Fibroblast of lung (primary cell): ENCODE data around the gene RSAD1. TPM values are rescaled to one million over a fixed set of nuclear protein-coding genes. Genes with fewer than 3 reads are reported as not detected.
A peak's percentile ranks its signal among the peaks of the same experiment; 100 is the strongest.

Experiments
- DNase-seq, 2 donors: peaks; one replicate each; pipeline versions ENCODE4 v3.0.0 to v3.0.0-alpha.2; 2010; ENCODE audit warnings: low read depth in 2 of 2
- H2AFZ ChIP-seq: 2 replicates; pipeline ENCODE4 v1.5.1; 2012; ENCODE audit warnings: low read length, control low read depth, inconsistent platforms
- H3K27ac ChIP-seq: 2 replicates; pipeline ENCODE4 v1.5.1; 2011; ENCODE audit warnings: low read length, control low read depth; ENCODE audit not compliant: insufficient read depth
- H3K27me3 ChIP-seq: 2 replicates; pipeline ENCODE4 v1.5.1; 2011; ENCODE audit warnings: mild to moderate bottlenecking, low read length; ENCODE audit not compliant: control insufficient read depth, insufficient read depth
- H3K36me3 ChIP-seq: 2 replicates; pipeline ENCODE4 v1.5.1; 2011; ENCODE audit warnings: low read length; ENCODE audit not compliant: control insufficient read depth, insufficient read depth
- H3K4me1 ChIP-seq: 2 replicates; pipeline ENCODE4 v1.5.1; 2011; ENCODE audit warnings: low read length; ENCODE audit not compliant: control insufficient read depth, insufficient read depth; ENCODE audit errors: extremely low read depth
- H3K4me2 ChIP-seq: 2 replicates; pipeline ENCODE4 v1.5.1; 2011; ENCODE audit warnings: low read length, control low read depth; ENCODE audit not compliant: insufficient read depth; ENCODE audit errors: extremely low read depth
- H3K4me3 ChIP-seq, 4 experiments: fragments of 200-600 bp in 1 of 4; sonication (generic) in 1 of 4; replicated peaks in 1 of 4; 2 replicates each; pipeline ENCODE4 v1.5.1; 2011 to 2016; ENCODE audit warnings: low read length in 4 of 4, low read depth in 3 of 4, mild to moderate bottlenecking in 3 of 4, control low read depth in 2 of 4, inconsistent platforms in 1 of 4, mixed read lengths in 1 of 4; ENCODE audit not compliant: insufficient read depth in 1 of 4; ENCODE audit errors: control extremely low read depth in 1 of 4
- H3K79me2 ChIP-seq: 2 replicates; pipeline ENCODE4 v1.5.1; 2012; ENCODE audit warnings: mild to moderate bottlenecking, low read length, inconsistent platforms; ENCODE audit not compliant: control insufficient read depth, insufficient read depth
- H3K9ac ChIP-seq: 2 replicates; pipeline ENCODE4 v1.5.1; 2011; ENCODE audit warnings: mild to moderate bottlenecking, low read length, control low read depth; ENCODE audit not compliant: insufficient read depth
- H3K9me3 ChIP-seq: 2 replicates; pipeline ENCODE4 v1.5.1; 2012; ENCODE audit warnings: low read depth, low read length; ENCODE audit not compliant: control insufficient read depth, insufficient read depth
- H4K20me1 ChIP-seq: 2 replicates; pipeline ENCODE4 v1.5.1; 2011; ENCODE audit warnings: low read length; ENCODE audit not compliant: control insufficient read depth, insufficient read depth; ENCODE audit errors: extremely low read depth
- EZH2 ChIP-seq: IDR thresholded peaks from 2 replicates; pipeline ENCODE4 v1.5.1; 2012; ENCODE audit warnings: low read length, control low read depth, mild to moderate bottlenecking; ENCODE audit errors: missing control alignments
- polyA plus RNA-seq, 2 donors: library from polyadenylated mRNA; depleted of rRNA in 1 of 2; stranded (reverse) in 1 of 2; unstranded in 1 of 2; fragments of >200 nt; gene quantifications; 2 replicates each; pipeline ENCODE4 v1.2.1, GENCODE V29; 2011 to 2012; ENCODE audit warnings: missing spikeins in 1 of 2
- total RNA-seq: library from RNA; depleted of rRNA; stranded (reverse); fragments of >200 nt; gene quantifications from 2 replicates; pipeline ENCODE4 v1.2.1, GENCODE V29; 2014
- TF ChIP-seq, protein P1 (sequence below), 2 donors: IDR thresholded peaks in 1 of 2; conservative IDR thresholded peaks in 1 of 2; 1 replicate in 1 of 2; 2 replicates in 1 of 2; pipeline ENCODE4 v1.5.1; 2011 to 2012; ENCODE audit warnings: low read length in 2 of 2, control low read depth in 1 of 2, inconsistent platforms in 1 of 2, low read depth in 1 of 2, mild to moderate bottlenecking in 1 of 2

RSAD1 gene
- total and polyA plus RNA-seq, 2 donors (not counting 1 experiment from before 2014, with no cell fraction given) = 12.5 to 28.4 TPM

DNA sequence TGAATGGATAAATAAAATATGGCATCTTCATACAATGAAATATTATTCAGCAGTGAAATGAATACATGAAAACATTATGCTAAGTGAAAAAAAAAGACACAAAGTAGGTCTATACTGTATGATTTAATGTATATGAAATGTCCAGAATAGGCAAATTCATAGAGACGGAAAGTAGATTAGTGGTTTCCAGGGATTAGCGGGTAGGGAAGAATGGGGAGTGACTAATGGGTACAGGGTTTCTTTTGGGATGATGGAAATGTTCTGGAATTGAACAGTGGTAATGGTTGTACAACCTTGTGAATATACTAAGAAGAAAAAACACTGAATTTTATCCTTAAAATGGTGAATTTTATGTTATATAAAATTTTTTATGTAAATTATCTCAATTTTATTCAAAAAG lies 21.1 kb downstream of the RSAD1 start:
- H3K9me3 ChIP-seq = no peaks in the 10 kb centered on the region
- no peak overlapping the region for H3K9ac ChIP-seq
- no peaks in the 10 kb centered on the region for H3K79me2 ChIP-seq
- no peaks in the 10 kb centered on the region for H3K36me3 ChIP-seq
- H3K4me1 ChIP-seq = no peaks in the 10 kb centered on the region
- no peak for DNase-seq
- no peak overlapping the region for H2AFZ ChIP-seq
- no peak for TF ChIP-seq EZH2
- TF ChIP-seq, protein P1, sequence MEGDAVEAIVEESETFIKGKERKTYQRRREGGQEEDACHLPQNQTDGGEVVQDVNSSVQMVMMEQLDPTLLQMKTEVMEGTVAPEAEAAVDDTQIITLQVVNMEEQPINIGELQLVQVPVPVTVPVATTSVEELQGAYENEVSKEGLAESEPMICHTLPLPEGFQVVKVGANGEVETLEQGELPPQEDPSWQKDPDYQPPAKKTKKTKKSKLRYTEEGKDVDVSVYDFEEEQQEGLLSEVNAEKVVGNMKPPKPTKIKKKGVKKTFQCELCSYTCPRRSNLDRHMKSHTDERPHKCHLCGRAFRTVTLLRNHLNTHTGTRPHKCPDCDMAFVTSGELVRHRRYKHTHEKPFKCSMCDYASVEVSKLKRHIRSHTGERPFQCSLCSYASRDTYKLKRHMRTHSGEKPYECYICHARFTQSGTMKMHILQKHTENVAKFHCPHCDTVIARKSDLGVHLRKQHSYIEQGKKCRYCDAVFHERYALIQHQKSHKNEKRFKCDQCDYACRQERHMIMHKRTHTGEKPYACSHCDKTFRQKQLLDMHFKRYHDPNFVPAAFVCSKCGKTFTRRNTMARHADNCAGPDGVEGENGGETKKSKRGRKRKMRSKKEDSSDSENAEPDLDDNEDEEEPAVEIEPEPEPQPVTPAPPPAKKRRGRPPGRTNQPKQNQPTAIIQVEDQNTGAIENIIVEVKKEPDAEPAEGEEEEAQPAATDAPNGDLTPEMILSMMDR (conservative IDR thresholded peaks at IDR 0.05 in 1 of 2, IDR thresholded peaks at IDR 0.05 in 1 of 2; ENCODE audit: low read depth in 1 of 2, low read length in 2 of 2) = no peak
- no peaks in the 10 kb centered on the region for H3K27me3 ChIP-seq
- no peaks in the 10 kb centered on the region for H4K20me1 ChIP-seq
- no peak overlapping the region for H3K4me3 ChIP-seq
- no peak overlapping the region for H3K27ac ChIP-seq
- no peak overlapping the region for H3K4me2 ChIP-seq

DNA sequence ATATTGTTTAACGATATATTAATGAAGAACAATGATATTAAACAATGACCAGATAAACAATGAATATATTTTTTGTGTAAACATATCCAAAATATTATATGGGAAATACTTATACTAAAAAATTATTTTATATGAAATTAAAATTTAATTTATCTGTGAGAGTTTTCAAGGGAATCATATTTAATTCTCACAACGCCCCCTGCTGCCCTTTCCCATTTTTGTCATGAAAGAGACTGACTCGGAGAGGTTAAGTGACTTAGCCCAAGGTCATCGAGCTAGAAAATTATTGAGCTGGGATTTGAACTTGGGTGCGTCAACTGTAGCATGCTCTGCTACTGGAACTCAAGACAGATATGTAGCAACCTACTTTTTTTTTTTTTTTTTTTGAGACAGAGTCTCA lies 22.4 kb downstream of the RSAD1 start:
- Histone ChIP-seq H3K4me3 (no peak overlapping the region), H3K9me3 (no peaks in the 10 kb centered on the region), H3K36me3 (no peaks in the 10 kb centered on the region), H3K27ac (no peak overlapping the region), H3K9ac (no peak overlapping the region), H3K27me3 (no peaks in the 10 kb centered on the region), H2AFZ (no peak overlapping the region), H3K79me2 (no peaks in the 10 kb centered on the region), H4K20me1 (no peaks in the 10 kb centered on the region), H3K4me1 (no peaks in the 10 kb centered on the region), H3K4me2 (no peak overlapping the region)
- TF ChIP-seq, protein P1 (conservative IDR thresholded peaks at IDR 0.05 in 1 of 2, IDR thresholded peaks at IDR 0.05 in 1 of 2; ENCODE audit: low read depth in 1 of 2, low read length in 2 of 2) = peak; percentile 32 to 46
- TF ChIP-seq EZH2 = no peak
- peak in 1 of 2 donors; percentile 47 for DNase-seq

DNA sequence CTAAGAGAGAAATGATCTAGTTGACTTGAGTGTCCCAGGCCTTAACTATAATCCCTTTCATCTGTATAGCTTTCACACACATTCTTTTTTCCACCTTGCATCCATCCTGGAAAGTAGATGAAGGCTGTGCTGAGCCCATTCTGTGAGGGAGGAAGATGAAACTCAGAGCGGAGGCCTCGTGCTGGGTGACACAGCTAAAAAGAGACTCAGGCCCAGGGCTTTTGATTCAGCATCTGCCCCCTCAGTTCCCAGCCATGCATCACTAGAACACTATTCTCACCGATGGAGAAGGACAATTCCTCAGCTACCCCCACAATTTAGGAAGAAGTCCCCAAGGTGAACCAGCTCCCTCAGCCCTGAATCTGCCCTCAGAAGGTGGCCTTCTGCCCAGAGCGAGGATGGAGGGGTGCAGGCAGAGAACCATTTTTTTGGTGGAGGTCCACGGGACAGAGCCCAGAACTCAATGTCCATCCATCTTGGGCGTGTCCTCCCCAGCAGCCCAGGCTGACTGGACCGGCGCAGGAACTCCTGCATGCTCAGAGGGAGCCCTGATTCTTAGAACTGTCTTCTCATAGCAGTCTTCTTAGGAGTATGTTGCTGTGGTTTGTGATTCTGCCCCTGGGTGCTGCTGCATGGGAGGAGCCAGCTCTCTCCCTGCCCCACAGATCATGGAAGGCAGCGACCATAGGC lies 23.8 kb downstream of the RSAD1 start:
- Histone ChIP-seq H3K27ac (no peak overlapping the region), H3K4me3 (no peak overlapping the region), H3K4me2 (no peak overlapping the region), H2AFZ (no peak overlapping the region), H3K9me3 (no peaks in the 10 kb centered on the region), H3K79me2 (no peaks in the 10 kb centered on the region), H3K27me3 (no peaks in the 10 kb centered on the region), H3K9ac (no peak overlapping the region), H3K4me1 (no peaks in the 10 kb centered on the region), H4K20me1 (no peaks in the 10 kb centered on the region), H3K36me3 (no peaks in the 10 kb centered on the region)
- no peak for TF ChIP-seq EZH2
- TF ChIP-seq, protein P1 (conservative IDR thresholded peaks at IDR 0.05 in 1 of 2, IDR thresholded peaks at IDR 0.05 in 1 of 2; ENCODE audit: low read depth in 1 of 2, low read length in 2 of 2) = no peak
- no peak for DNase-seq
